ENCODE data around the gene CDH23. TPM values are rescaled to one million over a fixed set of nuclear protein-coding genes. Genes with fewer than 3 reads are reported as not detected.

Gene CDH23
- total and polyA plus RNA-seq, 10 of the 15 experiments (the other 5 are each of a cell fraction or from before 2014, with no cell fraction given) = 0.09 to 0.40 (median 0.15) TPM; not detected in 1

DNA sequence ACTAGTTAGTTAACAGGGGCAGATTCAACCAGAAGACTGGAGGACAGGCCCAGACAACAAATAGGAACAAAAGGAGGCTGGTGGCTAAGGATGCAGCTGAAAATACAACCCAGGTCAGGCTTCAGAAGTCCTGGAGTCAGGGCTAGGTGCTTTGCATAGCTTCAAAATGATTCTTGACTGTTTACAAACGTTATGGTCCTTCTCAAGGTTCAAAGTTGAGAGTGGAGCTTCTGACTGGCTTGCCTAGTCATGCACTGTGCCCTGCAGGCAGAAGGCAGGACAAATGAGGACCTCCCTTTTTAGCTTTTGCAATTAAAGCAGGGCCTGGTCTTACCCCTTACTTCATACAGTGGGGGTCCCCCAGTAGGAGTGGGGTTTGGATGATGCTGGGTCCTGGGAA is 4.4 kb upstream of the CDH23 start:
- ChIA-PET POLR2A (no interaction called here), SMC1A (ENCODE audit: uncharacterized antibody, unreplicated experiment) (interaction anchor here (1.0 to 2.2 kb wide), 2 partner anchors 15 to 178 kb away, joined by 3 to 6 read pairs; no protein-coding TSS in a partner anchor), CTCF (interaction anchor here (1.0 to 1.5 kb wide), 3 partner anchors 10 to 77 kb away, joined by 3 read pairs; no protein-coding TSS in a partner anchor), RAD21 (ENCODE audit: unreplicated experiment) (no interaction called here)
- Histone ChIP-seq H2AFZ (ENCODE audit: control insufficient read depth, low read depth, low read length) (no peak overlapping the region), H3K4me3 (no peak overlapping the region), H3K36me3 (ENCODE audit: control insufficient read depth in 2 of 2, insufficient read depth in 2 of 2, low read length in 1 of 2) (no peaks in the 10 kb centered on the region), H3K79me2 (ENCODE audit: control insufficient read depth, insufficient read depth, low read length) (no peaks in the 10 kb centered on the region), H3K4me1 (ENCODE audit: control insufficient read depth, insufficient read depth, low read length) (no peaks in the 10 kb centered on the region), H3K27ac (ENCODE audit: control insufficient read depth, insufficient read depth) (no peak overlapping the region), H3K4me2 (ENCODE audit: control insufficient read depth, insufficient read depth) (no peak overlapping the region), H3K9ac (ENCODE audit: control insufficient read depth, insufficient read depth, low read length) (no peak overlapping the region), H3K9me3 (replicated peaks; ENCODE audit: control insufficient read depth, insufficient read depth, low read length) (no peaks in the 10 kb centered on the region), H3K27me3 (replicated peaks in 1 of 2; ENCODE audit: control insufficient read depth in 2 of 2, insufficient read depth in 2 of 2, low read length in 1 of 2) (peaks cover 8 to 26% of the 10 kb centered on the region in 2 experiments), H4K20me1 (ENCODE audit: control insufficient read depth, insufficient read depth) (peaks cover 3% of the 10 kb centered on the region; the same call in 1 of the 2 replicates)
- DNase-seq (ENCODE audit: low read depth, low spot score) (no peak), FAIRE-seq (no peak), ATAC-seq (no peak)
- intact Hi-C loops (cut with micrococcal nuclease; ENCODE audit: unreplicated experiment) = no loop called here
- in situ Hi-C loops (cut with MboI) = no loop called here
- WGBS (ENCODE audit: insufficient coverage, insufficient replicate concordance, low lambda C conversion rate, missing lambda C conversion rate) = 0% methylated on average over 1 of the region's 1 CpG
- BruUV-seq (replicated peaks) = no TSS peak
- no peak for TF ChIP-seq FOS (IDR thresholded peaks at IDR 0.05; ENCODE audit: borderline replicate concordance, extremely low read depth, insufficient read length)
- no peak for TF ChIP-seq ZSCAN29 (IDR thresholded peaks at IDR 0.05)
- no peak for TF ChIP-seq JUND (IDR thresholded peaks at IDR 0.05; ENCODE audit: low read depth, low read length)
- TF ChIP-seq HDAC6 (IDR thresholded peaks at IDR 0.05; ENCODE audit: unreplicated experiment) = no peak
- TF ChIP-seq, protein P1, sequence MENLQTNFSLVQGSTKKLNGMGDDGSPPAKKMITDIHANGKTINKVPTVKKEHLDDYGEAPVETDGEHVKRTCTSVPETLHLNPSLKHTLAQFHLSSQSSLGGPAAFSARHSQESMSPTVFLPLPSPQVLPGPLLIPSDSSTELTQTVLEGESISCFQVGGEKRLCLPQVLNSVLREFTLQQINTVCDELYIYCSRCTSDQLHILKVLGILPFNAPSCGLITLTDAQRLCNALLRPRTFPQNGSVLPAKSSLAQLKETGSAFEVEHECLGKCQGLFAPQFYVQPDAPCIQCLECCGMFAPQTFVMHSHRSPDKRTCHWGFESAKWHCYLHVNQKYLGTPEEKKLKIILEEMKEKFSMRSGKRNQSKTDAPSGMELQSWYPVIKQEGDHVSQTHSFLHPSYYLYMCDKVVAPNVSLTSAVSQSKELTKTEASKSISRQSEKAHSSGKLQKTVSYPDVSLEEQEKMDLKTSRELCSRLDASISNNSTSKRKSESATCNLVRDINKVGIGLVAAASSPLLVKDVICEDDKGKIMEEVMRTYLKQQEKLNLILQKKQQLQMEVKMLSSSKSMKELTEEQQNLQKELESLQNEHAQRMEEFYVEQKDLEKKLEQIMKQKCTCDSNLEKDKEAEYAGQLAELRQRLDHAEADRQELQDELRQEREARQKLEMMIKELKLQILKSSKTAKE (IDR thresholded peaks at IDR 0.05; ENCODE audit: low read depth, poor library complexity, severe bottlenecking) = no peak
- no peak for TF ChIP-seq SIX5 (IDR thresholded peaks at IDR 0.05; ENCODE audit: low read depth, low read length, severe bottlenecking)
- no peak for TF ChIP-seq SRF (IDR thresholded peaks at IDR 0.05; ENCODE audit: low read depth in 2 of 2, low read length in 2 of 2)
- no peak for TF ChIP-seq BACH1 (IDR thresholded peaks at IDR 0.05; ENCODE audit: borderline replicate concordance)
- no peak for TF ChIP-seq EZH2 (IDR thresholded peaks at IDR 0.05; ENCODE audit: borderline replicate concordance, control insufficient read depth, low read depth, low read length)
- no peak for TF ChIP-seq ZBED1 (IDR thresholded peaks at IDR 0.05; ENCODE audit: borderline replicate concordance)
- TF ChIP-seq, protein P2, sequence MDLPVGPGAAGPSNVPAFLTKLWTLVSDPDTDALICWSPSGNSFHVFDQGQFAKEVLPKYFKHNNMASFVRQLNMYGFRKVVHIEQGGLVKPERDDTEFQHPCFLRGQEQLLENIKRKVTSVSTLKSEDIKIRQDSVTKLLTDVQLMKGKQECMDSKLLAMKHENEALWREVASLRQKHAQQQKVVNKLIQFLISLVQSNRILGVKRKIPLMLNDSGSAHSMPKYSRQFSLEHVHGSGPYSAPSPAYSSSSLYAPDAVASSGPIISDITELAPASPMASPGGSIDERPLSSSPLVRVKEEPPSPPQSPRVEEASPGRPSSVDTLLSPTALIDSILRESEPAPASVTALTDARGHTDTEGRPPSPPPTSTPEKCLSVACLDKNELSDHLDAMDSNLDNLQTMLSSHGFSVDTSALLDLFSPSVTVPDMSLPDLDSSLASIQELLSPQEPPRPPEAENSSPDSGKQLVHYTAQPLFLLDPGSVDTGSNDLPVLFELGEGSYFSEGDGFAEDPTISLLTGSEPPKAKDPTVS (IDR thresholded peaks at IDR 0.05; ENCODE audit: low read depth, low read length) = no peak
- TF ChIP-seq POLR2A (IDR thresholded peaks at IDR 0.05; ENCODE audit: low read depth, low read length) = no peak
- TF ChIP-seq SREBF1 (IDR thresholded peaks at IDR 0.05; ENCODE audit: low read length) = no peak
- TF ChIP-seq, protein P3, sequence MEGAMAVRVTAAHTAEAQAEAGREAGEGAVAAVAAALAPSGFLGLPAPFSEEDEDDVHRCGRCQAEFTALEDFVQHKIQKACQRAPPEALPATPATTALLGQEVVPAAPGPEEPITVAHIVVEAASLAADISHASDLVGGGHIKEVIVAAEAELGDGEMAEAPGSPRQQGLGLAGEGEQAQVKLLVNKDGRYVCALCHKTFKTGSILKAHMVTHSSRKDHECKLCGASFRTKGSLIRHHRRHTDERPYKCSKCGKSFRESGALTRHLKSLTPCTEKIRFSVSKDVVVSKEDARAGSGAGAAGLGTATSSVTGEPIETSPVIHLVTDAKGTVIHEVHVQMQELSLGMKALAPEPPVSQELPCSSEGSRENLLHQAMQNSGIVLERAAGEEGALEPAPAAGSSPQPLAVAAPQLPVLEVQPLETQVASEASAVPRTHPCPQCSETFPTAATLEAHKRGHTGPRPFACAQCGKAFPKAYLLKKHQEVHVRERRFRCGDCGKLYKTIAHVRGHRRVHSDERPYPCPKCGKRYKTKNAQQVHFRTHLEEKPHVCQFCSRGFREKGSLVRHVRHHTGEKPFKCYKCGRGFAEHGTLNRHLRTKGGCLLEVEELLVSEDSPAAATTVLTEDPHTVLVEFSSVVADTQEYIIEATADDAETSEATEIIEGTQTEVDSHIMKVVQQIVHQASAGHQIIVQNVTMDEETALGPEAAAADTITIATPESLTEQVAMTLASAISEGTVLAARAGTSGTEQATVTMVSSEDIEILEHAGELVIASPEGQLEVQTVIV (IDR thresholded peaks at IDR 0.05; ENCODE audit: borderline replicate concordance, partially characterized antibody) = no peak
- no peak for TF ChIP-seq CBX3 (IDR thresholded peaks at IDR 0.05; ENCODE audit: borderline replicate concordance, low read depth)

Measured in GM12878 (cell line).